NCI-H2029 treated with DMSO at 0.1 percent for 48 hours (cell line): ENCODE results near the gene ACVR2B.
"Not testable (repeated sequence)": the region's sequence is repeated elsewhere in the genome, so short reads cannot be mapped to it uniquely, and the experiment has no call there.

Source experiments
- DNase-seq: peaks from one replicate; lab custom pipeline; 2025; lab: John Stamatoyannopoulos, UW

The ACVR2B gene

DNA sequence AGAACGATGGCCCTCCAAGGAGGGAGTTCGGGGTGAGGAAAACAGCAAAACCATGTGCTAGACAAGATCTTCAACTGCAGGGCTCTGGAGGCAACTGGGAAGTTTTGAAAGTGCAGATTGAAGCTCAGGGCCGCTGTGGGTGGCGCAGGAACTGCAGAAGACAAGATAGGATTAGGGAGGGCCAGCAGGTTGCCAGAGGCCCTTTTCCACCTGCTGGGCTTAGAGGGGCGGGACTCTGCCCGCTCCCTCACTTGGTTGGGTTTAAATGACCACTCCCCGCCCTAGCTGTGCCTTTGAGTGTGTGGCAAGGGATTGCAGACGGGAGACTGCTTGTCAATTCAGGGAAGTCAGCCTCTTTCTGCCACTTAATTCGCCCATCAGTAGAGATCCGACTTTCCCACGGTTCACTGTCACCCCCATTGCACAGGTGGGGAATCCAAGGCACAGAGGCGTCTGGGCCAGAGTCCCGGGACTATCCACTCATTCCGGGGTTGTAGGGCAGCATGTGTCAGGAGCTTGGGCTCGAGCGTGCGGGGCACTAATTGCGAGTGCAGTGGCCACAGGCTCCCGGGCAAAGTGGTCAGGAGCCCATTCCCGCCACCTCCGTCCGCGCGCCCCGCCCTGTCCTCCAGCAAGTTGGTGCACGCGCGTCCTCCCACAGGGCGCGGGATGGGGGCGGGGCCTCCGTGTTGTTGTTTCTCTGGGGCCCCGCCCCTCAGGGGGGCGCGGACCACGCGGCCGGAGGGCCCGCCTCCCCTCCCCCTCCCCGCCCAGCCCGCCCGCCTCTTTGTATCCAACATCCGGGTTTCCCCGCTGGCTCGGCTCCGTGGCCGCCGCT, at the start of gene ACVR2B:
TSS of gene ACVR2B (plus strand) at position 816 of the 838 bp plus-strand sequence. CDS start 433 bp downstream, outside the sequence.
- DNase-seq, result peak; percentile 35

DNA sequence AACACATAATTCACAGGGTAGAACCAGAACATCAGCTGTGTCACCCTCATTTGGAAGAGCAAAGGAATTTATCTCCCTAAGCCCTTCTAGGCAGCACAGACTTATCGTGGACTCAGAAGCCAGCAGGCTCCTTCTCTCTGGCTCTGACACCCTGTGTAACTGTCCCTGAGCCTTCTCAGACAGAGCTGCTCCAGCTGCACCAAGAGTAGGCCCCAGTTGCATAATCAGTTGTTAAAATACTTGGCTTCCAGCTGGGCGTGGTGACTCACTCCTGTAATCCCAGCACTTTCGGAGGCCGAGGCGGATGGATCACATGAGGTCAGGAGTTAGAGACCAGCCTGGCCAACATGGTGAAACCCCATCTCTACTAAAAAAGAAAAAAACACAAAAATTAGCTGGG, 49.4 kb upstream of the ACVR2B start:
- DNase-seq, result no peak

DNA sequence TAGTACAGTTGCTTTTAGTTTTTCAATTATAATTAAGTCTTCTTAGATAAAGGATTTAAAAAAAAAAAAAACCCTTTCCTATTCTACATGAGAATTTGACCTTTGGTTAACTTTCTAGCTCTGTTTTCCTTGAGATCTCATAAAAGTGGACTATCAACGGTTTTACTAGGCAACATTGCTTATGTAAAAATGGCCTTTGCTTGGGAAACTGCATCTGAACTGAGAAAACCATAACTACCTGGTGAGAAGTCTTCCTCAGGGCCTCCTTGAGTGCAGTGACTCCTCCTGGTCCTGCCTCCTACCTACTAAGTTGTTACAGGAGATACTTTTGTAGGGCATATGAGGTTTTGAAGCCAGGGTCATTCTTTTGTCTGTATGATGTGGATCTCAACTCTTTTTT, 42.1 kb upstream of the ACVR2B start:
- DNase-seq, result no peak

DNA sequence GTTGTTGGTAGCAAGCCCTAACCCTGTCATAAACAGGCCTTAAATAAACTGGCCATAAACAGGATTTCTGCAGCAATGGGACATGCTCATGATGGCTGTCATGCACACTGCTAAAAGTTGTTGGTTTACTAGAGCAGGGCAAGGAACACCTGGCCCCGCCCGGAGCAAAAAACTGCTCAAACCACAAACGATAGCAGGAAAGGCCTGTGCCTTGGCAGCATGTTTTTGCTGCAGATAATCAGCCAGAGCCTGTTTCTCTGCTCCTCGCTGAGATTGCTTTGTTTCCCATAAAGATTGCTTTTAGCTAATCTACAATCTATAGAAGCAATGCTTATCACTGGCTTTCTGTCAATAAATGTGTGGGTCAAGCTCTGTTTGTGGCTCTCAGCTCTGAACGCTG, 32.9 kb upstream of the ACVR2B start:
- DNase-seq, result not testable (repeated sequence)

DNA sequence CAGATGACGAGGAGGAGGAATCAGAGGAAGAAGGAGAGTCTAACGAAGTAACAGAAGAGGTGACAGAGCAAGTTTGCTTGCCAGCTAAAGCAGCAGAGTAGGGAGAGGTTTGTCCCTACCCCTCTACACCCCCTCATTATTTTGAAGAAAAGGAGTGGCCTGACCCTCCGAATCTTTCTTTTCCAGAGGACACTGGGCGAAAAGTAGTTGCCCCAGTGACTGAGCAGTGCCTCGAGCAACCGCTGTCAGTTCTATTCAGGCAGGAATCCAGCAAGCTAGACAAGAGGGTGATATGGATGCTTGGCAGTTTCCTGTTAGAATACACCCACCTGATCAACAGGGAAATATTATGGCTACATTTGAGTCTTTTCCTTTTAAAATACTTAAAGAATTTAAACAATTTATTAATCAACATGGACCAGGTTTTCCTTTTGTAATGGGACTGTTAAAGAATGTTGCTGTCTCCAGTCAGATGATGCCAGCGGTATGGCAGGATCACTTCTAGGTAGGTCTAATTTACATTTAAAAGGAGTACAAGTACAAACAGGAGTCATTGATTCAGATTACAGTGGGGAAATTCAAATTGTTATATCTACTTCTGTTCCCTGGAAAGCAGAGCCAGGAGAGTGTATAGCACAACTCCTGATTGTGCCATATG, 31.9 kb upstream of the ACVR2B start:
- DNase-seq, result no peak

DNA sequence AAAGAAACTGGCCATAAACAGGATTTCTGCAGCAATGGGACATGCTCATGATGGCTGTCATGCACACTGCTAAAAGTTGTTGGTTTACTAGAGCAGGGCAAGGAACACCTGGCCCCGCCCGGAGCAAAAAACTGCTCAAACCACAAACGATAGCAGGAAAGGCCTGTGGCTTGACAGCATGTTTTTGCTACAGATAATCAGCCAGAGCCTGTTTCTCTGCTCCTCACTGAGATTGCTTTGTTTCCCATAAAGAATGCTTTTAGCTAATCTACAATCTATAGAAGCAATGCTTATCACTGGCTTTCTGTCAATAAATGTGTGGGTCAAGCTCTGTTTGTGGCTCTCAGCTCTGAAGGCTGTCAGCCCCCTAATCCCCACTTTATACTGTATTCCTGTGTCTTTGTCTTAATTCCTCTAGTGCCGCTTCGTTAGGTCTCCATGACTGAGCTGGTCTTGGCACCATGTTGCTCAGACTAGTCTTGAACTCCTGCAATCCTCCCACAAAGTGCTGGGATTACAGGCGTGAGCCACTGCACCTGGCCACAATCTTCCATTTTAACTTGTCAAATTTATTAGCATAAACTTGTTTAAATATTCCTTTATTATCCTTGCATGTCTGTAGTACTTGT, 26.8 kb upstream of the ACVR2B start:
- DNase-seq, result not testable (repeated sequence)

DNA sequence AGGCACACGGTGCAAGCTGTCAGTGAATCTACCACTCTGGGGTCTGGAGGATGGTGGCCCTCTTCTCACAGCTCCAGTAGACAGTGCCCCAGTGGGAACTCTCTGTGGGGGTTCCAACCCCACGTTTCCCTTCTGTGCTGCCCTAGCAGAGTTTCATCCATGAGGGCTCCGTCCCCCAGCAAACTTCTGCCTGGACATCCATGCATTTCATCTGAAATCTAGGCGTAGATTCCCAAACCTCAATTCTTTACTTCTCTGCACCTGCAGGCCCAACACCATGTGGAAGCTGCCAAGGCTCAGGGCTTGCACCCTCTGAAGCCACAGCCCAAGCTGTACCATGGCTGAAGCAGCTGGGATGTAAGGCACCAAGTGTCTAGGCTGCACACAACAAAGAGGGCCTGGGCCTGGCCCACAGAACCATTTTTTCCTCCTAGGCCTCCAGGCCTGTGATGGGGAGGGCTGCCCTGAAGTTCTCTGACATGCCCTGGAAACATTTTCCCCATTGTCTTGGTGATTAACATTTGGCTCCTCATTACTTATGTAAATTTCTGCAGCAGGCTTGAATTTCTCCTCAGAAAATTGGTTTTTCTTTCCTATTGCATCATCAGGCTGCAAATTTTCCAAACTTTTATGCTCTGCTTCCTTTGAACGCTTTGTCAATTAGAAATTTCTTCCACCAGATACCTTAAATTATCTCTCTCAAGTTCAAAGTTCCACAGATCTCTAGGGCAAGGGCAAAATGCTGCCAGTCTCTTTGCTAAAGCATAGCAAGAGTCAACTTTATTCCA, 20.6 kb upstream of the ACVR2B start:
- DNase-seq, result not testable (repeated sequence)

DNA sequence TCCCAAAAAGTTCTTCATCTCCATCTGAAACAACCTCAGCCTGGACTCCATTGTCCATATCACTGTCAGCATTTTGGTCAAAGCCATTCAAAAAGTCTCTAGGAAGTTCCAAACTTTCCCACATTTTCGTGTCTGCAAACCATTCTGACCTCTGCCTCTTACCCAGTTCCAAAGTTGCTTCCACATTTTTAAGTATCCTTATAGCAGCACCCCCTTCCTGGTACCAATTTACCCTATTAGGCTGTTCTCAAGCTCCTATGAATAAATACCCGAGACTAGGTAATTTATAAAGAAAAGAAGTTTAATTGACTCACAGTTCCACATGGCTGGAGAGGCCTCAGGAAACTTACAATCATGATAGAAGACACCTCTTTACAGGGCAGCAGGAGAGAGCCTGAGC, 20.0 kb upstream of the ACVR2B start:
- DNase-seq, result not testable (repeated sequence)

DNA sequence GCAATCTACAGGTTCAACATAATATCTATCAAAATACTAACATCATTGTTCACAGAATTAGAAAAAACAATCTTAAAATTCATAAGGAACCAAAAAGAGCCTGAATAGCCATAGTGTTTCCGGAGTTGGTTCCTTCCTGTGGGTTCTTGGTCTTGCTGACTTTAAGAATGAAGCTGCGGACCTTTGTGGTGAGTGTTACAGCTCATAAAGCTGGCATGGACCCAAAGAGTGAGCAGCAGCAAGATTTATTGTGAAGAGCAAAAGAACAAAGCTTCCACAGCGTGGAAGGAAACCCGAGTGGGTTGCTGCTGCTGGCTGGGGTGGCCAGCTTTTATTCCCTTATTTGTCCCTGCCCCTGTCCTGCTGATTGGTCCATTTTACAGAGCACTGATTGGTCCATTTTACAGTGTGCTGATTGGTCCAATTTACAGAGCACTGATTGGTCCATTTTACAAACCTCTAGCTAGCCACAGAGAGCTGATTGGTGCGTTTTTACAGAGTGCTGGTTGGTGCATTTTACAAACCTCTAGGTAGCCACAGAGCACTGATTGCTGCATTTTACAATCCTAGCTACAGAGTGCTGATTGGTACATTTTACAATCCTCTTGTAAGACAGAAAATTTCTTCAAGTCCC, 15.1 kb upstream of the ACVR2B start:
- DNase-seq, result not testable (repeated sequence)

DNA sequence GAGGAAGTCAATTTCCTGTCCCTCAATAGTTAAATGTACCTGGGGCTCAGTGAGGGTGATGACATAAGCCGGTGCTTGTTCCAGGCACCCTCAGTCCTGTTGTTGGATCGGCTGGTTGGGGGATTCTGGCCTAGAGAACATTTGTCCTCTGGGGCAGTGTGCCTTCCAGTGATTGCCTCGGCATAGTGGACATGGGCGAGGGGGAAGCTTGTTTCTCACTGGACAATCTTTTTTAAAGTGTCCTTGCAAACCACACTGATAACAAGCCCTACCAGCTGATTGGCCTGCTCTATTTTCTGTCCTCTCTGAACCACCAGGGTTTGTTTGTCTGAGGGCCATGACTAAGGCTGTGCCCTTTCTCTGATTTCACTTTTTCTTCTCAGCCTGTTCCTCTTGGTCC, 10.5 kb upstream of the ACVR2B start:
- not testable (repeated sequence) for DNase-seq

DNA sequence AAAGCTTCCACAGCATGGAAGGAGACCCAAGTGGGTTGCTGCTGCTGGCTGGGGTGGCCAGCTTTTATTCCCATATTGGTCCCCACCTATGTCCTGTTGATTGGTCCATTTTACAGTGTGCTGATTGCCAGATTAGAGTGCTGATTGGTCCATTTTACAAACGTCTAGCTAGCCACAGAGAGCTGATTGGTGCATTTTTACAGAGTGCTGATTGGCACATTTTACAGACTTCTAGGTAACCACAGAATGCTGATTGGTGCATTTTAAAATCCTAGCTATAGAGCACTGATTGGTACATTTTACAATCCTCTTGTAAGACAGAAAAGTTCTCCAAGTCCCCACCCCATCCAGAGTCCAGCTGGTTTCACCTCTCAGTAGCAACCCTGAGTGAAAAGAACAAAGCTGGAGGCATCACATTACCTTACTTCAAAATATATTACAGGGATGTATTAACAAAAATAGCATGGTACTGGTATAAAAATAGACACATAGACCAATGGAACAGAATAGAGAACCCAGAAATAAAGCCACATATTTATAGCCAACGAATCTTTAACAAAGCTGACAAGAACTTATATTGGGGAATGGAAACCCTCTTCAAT, 7.5 kb upstream of the ACVR2B start:
- no peak for DNase-seq

DNA sequence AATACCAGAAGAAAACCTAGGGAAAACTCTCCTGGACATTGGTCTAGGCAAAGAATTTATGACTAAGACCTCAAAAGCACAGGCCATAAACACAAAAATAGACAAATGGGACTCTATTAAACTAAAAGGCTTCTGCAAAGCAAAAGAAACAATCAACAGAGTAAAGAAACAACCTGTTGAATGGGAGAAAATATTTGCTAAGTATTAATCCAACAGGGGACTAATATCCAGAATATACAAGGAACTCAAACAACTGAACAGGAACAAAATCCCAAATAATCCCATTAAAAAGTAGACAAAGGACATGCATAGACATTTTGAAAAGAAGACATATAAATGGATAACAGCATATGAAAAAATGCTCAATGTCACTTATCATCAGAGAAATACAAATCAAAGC, 6.9 kb upstream of the ACVR2B start:
- DNase-seq, result no peak

DNA sequence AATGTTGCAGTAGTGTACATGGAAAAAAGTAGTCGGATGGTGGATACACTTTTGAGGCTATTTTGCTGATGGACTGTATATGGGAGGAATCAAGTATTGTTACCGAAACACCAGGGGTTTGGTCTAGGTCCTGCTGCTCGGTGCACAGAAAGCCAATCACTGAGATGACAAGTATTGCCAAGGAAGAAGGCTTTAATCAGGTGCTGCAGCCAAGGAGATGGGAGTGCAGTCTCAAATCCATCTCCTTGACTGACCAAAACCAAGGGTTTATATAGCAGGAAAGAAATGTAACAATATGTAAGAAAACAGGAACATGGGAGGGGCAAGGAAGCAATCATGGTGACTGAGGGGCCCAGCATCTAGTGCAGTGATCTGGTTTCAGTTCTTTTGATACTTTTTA, 2.8 kb upstream of the ACVR2B start:
- DNase-seq, result no peak

DNA sequence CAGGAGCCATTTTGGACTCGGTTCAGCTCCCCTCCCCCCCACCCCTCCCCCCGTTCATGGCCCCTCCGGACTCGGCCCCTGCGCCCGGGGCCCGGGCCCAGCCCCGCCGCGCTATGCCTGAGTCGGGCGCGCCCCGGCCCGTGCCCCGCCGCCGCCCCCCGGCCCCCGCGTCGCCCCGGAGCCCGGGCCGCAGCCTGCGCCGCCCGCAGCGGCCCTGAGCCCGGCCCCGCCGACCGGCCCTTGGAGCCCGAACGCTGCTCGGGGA, 155 bp downstream of the ACVR2B start:
- no peak for DNase-seq

DNA sequence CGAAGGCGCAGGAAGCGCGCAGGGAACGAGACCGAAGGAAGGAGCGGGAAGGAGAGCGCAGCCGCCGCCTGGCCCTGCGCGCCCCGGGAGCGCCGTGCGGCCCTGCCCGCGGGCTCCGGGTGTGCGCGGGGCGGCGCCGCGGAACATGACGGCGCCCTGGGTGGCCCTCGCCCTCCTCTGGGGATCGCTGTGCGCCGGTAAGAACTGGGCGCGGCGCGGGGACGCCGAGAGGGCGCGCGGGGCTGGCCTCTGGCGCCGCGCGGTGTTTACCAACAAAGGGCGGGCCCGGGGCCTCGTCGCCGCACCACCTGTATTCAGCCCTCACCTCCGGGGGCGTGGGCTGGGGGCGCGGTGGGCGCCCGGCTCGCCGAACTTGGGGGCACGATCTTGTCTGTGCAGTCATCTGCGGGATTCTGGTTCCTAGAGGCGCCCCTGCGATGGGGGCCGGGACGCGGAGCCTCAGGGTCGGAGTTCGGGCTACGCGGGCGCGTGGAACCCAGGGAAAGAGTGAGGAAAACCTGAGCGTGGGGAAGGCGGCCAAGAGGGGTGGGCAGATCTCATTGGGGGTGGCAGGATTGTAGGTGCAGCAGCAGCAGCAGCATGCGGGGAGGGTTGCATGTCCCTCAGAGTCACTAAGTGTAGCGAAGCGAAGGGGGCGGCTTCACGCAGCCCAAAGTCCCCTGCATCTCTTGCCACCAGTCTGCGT, 641 bp downstream of the ACVR2B start:
- peak; percentile 15 for DNase-seq

DNA sequence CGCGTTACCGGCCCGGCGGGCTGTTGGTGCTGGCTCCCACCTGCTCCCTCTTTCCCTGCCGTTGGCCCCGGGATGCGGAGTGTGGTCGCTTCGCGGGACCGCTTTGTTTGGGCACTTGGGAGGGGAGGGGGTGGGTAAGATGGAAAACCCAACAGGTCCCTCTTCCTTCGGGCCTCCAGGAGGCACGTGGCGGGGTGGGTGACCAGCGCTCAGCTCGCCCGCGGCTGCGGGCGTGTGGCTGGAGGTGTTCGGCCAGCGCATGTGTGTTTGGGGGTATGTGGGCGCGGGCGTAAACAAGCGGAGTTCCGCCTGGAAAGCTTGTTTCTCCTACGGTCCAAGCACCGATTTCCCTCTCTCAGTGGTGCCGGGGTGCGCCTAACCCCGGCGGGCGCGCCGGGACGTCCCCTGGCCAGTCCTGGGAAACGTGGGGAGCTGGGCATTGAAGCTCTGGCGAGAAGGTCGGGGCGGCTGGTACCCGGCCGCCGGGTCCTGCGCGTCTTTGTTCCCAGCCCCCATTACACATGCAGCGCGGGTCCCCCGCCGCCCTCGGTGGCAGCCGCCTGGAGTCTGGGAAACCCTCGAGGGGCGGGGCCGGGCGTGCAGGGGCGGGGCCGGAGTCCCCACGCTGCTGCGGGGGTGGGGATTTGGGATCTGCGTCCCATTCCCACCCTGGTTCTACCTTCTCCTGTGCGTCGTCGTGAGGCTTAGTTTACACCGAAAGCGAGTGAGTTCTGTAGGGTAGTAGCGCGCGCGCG, 1.4 kb downstream of the ACVR2B start:
- peak; percentile 71 for DNase-seq

DNA sequence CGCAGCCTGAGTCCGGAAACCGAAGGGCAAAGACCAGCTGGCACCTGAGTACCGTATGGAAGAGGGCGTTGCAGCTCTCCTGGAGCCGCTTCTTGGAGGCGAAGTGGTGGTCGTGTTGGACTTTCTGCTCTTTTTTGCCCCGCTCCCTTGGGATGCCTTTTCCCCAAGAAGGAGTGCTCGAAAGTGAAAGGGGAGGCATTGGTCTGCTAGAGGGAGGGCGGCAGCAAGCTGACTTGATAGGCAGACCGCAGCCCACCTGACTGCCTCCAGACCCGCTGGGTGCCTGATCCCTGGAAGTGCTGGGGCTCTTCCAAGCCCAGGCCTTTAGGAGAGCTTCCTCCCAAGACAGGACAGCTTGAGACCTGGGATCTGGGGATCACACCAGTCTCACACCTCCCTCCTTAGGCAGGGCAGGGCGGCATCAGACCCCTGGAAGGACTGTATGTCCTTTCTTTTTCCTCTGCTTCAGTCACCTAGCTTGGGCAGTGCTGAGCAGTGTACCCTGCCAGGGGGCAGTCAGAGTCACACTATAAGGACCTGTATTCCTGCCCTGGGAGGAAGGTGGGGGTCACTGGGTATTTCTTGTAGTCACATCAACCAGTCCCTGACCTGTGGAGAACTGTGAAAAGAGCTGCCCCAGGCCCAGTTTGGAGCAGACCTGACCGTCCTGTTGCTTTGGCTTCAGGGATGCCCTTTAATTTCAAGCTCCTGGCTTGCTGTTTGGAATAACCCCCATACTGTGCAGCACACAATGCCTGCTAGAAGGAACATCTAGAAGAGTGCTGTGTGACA, 2.1 kb downstream of the ACVR2B start:
- no peak for DNase-seq

DNA sequence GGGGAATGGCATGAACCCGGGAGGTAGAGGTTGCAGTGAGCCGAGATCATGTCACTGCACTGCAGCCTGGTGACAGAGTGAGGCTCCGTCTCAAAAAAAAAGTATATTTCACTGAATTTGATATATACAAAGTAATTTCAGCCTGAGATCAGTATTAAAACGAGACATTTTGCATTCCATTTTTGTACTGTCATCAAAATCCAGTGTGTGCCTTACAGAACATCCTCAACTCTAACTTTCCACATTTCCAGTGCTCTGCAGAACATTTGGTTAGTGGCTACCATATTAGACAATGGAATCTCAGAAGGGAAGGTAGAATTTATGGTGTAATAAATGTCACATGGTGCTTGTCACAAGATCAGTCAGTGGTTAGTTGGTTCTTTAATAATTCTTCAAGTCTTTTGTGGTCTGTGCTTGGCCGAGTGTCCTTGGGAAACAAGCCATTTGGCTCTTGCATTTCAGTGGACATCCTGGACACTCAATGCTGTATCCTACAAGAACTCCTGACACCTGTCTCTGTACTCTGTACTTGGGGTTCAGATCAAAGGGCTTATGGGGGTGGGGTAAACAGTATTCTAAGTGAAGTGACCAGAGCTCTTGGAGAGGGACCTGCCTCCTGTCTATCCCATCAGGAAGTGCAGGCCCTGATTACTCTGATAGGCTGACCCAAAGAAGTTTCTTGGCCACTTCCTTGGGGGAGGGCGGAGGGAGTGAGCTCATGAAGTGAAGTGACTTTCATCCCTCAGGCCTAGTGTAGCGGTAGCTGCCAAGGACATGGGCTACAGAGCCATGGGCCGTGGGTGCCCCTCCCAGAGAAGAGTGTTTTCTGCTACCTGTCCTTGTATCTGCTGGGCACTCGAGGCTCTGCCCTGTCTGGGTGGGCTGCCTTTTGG, 3.7 kb downstream of the ACVR2B start:
- DNase-seq, result no peak
